Effector memory CD4-positive, alpha-beta T cell (primary cell): Measurements from ENCODE around the gene HLA-DMA.

Experiments used
- DNase-seq, 3 donors: peaks; one replicate each; pipeline ENCODE4 v3.0.0-alpha.2; 2020
- H3K27ac ChIP-seq: 2 replicates; pipeline ENCODE4 v1.7.0; 2013; ENCODE audit warnings: mild to moderate bottlenecking, low read length, moderate library complexity; ENCODE audit not compliant: insufficient read depth, poor library complexity, severe bottlenecking
- H3K27me3 ChIP-seq: replicated peaks from 2 replicates; pipeline ENCODE4 v1.7.0; 2013; ENCODE audit warnings: mild to moderate bottlenecking, low read length; ENCODE audit not compliant: insufficient read depth, control insufficient read depth, poor library complexity, severe bottlenecking
- H3K36me3 ChIP-seq: 2 replicates; pipeline ENCODE4 v1.7.0; 2013; ENCODE audit warnings: mild to moderate bottlenecking, low read length, moderate library complexity; ENCODE audit not compliant: control insufficient read depth, insufficient read depth
- H3K4me1 ChIP-seq: 2 replicates; pipeline ENCODE4 v1.7.0; 2013; ENCODE audit warnings: low read length, mild to moderate bottlenecking; ENCODE audit not compliant: control insufficient read depth, insufficient read depth, poor library complexity, severe bottlenecking
- H3K4me3 ChIP-seq: 2 replicates; pipeline ENCODE4 v1.7.0; 2013; ENCODE audit warnings: low read length, low read depth, mild to moderate bottlenecking; ENCODE audit not compliant: insufficient read depth, poor library complexity, severe bottlenecking
- H3K9me3 ChIP-seq: 2 replicates; pipeline ENCODE4 v1.7.0; 2013; ENCODE audit warnings: mild to moderate bottlenecking, low read length, moderate library complexity; ENCODE audit not compliant: control insufficient read depth

The HLA-DMA gene

GRCh38 chr6:32974541-32975308, 21.8 kb upstream of the HLA-DMA start:
- H3K9me3 ChIP-seq = no peaks in the 10 kb centered on the region
- no peak for DNase-seq
- H3K4me3 ChIP-seq = peak overlapping the region; percentile 94
- H3K27ac ChIP-seq = peak overlapping the region; percentile 78
- peaks cover 65% of the 10 kb centered on the region for H3K36me3 ChIP-seq
- peaks cover 28% of the 10 kb centered on the region for H3K4me1 ChIP-seq
- no peaks in the 10 kb centered on the region for H3K27me3 ChIP-seq

- peak overlapping the region; percentile 94 for H3K4me3 ChIP-seq
- peaks cover 30% of the 10 kb centered on the region for H3K4me1 ChIP-seq
- H3K27ac ChIP-seq = peak overlapping the region; percentile 78
- peak in 1 of 3 donors; percentile 26 for DNase-seq
- no peaks in the 10 kb centered on the region for H3K27me3 ChIP-seq
- peaks cover 58% of the 10 kb centered on the region for H3K36me3 ChIP-seq
- H3K9me3 ChIP-seq = no peaks in the 10 kb centered on the region
Observed at GRCh38 chr6:32974016-32974333, 21.1 kb upstream of the HLA-DMA start.

GRCh38 chr6:32973144-32974015, 20.5 kb upstream of the HLA-DMA start:
- H3K4me1 ChIP-seq = peaks cover 30% of the 10 kb centered on the region

GRCh38 chr6:32972353-32973143, 19.7 kb upstream of the HLA-DMA start:
- H3K27me3 ChIP-seq = no peaks in the 10 kb centered on the region
- H3K4me3 ChIP-seq = peak overlapping the region; percentile 94
- no peaks in the 10 kb centered on the region for H3K9me3 ChIP-seq
- H3K36me3 ChIP-seq = peaks cover 43% of the 10 kb centered on the region
- DNase-seq = peak; percentile 46 to 55 (median 52)
- peaks cover 33% of the 10 kb centered on the region for H3K4me1 ChIP-seq
- H3K27ac ChIP-seq = peak overlapping the region; percentile 78

More at GRCh38 chr6:32973144-32974015, 20.5 kb upstream of the HLA-DMA start:
- H3K4me3 ChIP-seq = peak overlapping the region; percentile 94
- peak; percentile 59 to 72 (median 68) for DNase-seq
- H3K27me3 ChIP-seq = no peaks in the 10 kb centered on the region
- peaks cover 52% of the 10 kb centered on the region for H3K36me3 ChIP-seq
- H3K9me3 ChIP-seq = no peaks in the 10 kb centered on the region
- peak overlapping the region; percentile 78 for H3K27ac ChIP-seq

DNA sequence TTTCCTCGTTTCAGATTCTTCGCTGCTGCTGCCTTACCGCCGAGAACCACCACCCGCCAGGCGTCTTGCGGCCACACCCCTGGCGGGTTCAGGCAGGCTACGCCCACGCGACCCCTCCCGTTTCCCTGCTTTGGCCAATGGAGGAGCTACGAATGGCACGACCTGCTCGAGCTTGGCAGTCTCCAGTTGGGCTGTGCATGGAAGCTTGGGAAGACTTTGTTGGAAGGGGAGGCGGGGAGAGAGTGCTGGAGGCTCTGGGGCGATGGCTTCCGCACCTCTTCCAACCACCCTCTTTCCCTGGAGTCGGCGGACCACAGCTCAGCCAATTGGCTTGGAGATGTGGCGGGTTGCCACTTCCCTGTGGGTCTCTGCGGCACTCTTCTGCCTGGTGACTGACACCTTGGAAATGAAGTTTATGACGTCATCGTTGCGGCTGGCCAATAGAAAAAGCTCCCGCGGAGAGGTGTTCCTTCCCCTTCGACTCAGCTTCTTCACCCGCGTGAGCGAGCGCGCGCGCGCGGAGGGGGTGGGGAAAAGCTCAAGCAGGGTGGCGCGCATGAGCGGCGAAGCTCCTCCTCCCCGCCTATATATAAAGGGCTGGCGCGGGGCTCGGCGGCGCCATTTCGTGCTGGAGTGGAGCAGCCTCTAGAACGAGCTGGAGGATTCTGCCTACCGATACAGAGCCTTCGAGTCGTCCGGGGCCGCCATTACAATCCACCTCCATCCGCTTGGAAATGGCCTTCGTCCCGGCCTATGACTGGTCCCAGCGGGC, 18.9 kb upstream of the HLA-DMA start:
- peak overlapping the region; percentile 94 for H3K4me3 ChIP-seq
- no peaks in the 10 kb centered on the region for H3K27me3 ChIP-seq
- no peaks in the 10 kb centered on the region for H3K9me3 ChIP-seq
- DNase-seq = peak; percentile 99 to 100 (median 100)
- peak overlapping the region; percentile 97 for H3K27ac ChIP-seq
- peaks cover 35% of the 10 kb centered on the region for H3K36me3 ChIP-seq
- H3K4me1 ChIP-seq = peaks cover 40% of the 10 kb centered on the region

- H3K27me3 ChIP-seq = no peaks in the 10 kb centered on the region
- H3K4me3 ChIP-seq = peak overlapping the region; percentile 92
- H3K9me3 ChIP-seq = no peaks in the 10 kb centered on the region
- H3K27ac ChIP-seq = peak overlapping the region; percentile 97
- no peak for DNase-seq
- H3K4me1 ChIP-seq = peaks cover 40% of the 10 kb centered on the region
- H3K36me3 ChIP-seq = peaks cover 30% of the 10 kb centered on the region
Observed at GRCh38 chr6:32971242-32971580, 18.3 kb upstream of the HLA-DMA start.

DNA sequence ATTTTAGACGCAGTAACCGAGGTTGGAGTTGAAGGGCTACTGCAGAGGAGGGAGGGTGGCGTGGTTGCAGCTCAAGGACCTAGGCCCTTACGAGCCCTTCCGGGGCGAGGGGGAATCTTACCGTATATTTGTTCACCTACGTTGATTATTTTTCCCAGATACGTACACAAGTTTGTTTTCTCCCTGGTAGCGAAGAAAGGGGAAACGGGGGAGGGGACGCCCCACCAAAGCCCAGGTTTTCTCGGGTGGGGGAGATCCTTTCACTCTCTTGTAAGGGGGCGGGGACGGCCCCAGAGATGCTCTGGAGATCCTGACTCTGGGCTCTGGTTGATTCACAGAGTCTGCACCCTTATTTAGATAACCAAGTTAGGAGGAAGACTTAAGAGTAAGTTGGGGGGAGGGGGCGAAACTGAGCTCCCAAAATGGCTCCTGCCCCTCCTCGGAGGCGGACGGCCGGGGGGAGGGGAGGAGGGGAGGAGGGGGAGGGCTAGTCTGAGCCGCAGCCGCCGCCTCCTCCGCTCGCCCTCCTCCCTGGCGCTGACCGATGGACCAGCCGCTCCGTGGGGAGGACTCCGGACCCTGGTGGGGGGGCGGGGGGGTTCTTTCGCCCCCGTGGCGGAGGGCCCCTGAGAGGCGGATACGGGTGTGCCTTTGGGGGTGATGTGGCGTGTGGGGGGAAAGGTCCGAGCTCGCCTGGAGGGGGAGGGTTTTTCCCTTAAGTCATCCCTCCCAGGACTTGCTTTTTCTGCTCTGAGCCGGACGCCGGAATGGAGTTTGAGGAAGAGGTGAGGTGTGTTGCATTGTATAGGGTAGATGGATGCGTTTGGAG, 17.7 kb upstream of the HLA-DMA start:
- H3K36me3 ChIP-seq = peaks cover 24% of the 10 kb centered on the region
- no peaks in the 10 kb centered on the region for H3K27me3 ChIP-seq
- H3K4me3 ChIP-seq = peak overlapping the region; percentile 92
- peak in 2 of 3 donors; percentile 39 to 63 for DNase-seq
- peaks cover 40% of the 10 kb centered on the region for H3K4me1 ChIP-seq
- H3K27ac ChIP-seq = peak overlapping the region; percentile 97
- no peaks in the 10 kb centered on the region for H3K9me3 ChIP-seq

GRCh38 chr6:32969685-32970412, 17.0 kb upstream of the HLA-DMA start:
- DNase-seq = peak in 2 of 3 donors; percentile 43 to 57

More at GRCh38 chr6:32969685-32970412, 17.0 kb upstream of the HLA-DMA start:
- H3K36me3 ChIP-seq = peaks cover 16% of the 10 kb centered on the region
- H3K9me3 ChIP-seq = no peaks in the 10 kb centered on the region
- H3K27me3 ChIP-seq = no peaks in the 10 kb centered on the region
- peak overlapping the region; percentile 97 for H3K27ac ChIP-seq
- H3K4me3 ChIP-seq = peak overlapping the region; percentile 92
- H3K4me1 ChIP-seq = peaks cover 34% of the 10 kb centered on the region
